ENCODE data around the gene FKBP4.

Gene FKBP4

GRCh38 chr12:2834581-2835491 lies 40.1 kb downstream of the FKBP4 start, which contains the start of gene NRIP2:
TSS of gene NRIP2 (minus strand) at chr12:2835035. CDS start at chr12:2834983, 52 bp downstream.
- no peak; the same call in 2 of the 3 replicates for ATAC-seq (ENCODE audit: insufficient read depth, low read depth)
- no peaks in the 10 kb centered on the region for H3K9me3 ChIP-seq (ENCODE audit: insufficient read depth, low read length, severe bottlenecking)
- H3K27me3 ChIP-seq (ENCODE audit: insufficient read depth, low read length, poor library complexity) = no peaks in the 10 kb centered on the region
- no peaks in the 10 kb centered on the region for H3K4me1 ChIP-seq (ENCODE audit: insufficient read depth, low read length)
- no peak within 1 kb of the TSS for H3K9ac ChIP-seq (ENCODE audit: low read depth, low read length)
- H3K36me3 ChIP-seq (ENCODE audit: insufficient read depth, low read length) = peaks cover 15% of the 10 kb centered on the region; the same call in 1 of the 2 replicates
- DNase-seq = no peak
- H3K4me2 ChIP-seq (ENCODE audit: insufficient read depth, low read length) = no peak within 1 kb of the TSS
- no peak within 1 kb of the TSS for H2AFZ ChIP-seq (ENCODE audit: low read depth, low read length)
- H3K79me2 ChIP-seq (ENCODE audit: insufficient read depth, low read length) = no peaks in the 10 kb centered on the region
- H3K4me3 ChIP-seq (ENCODE audit: low read depth in 1 of 2, low read length in 2 of 2) = no peak within 1 kb of the TSS
- no peaks in the 10 kb centered on the region for H4K20me1 ChIP-seq (ENCODE audit: insufficient read depth, low read length)
- no peak within 1 kb of the TSS for H3K27ac ChIP-seq (ENCODE audit: low read length)
- no peak for TF ChIP-seq EZH2 (IDR thresholded peaks at IDR 0.05; ENCODE audit: borderline replicate concordance, low read depth, low read length, severe bottlenecking)
- TF ChIP-seq, protein P1, sequence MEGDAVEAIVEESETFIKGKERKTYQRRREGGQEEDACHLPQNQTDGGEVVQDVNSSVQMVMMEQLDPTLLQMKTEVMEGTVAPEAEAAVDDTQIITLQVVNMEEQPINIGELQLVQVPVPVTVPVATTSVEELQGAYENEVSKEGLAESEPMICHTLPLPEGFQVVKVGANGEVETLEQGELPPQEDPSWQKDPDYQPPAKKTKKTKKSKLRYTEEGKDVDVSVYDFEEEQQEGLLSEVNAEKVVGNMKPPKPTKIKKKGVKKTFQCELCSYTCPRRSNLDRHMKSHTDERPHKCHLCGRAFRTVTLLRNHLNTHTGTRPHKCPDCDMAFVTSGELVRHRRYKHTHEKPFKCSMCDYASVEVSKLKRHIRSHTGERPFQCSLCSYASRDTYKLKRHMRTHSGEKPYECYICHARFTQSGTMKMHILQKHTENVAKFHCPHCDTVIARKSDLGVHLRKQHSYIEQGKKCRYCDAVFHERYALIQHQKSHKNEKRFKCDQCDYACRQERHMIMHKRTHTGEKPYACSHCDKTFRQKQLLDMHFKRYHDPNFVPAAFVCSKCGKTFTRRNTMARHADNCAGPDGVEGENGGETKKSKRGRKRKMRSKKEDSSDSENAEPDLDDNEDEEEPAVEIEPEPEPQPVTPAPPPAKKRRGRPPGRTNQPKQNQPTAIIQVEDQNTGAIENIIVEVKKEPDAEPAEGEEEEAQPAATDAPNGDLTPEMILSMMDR (IDR thresholded peaks at IDR 0.05; ENCODE audit: borderline replicate concordance, extremely low read depth, low read length, poor library complexity, severe bottlenecking) = no peak

DNA sequence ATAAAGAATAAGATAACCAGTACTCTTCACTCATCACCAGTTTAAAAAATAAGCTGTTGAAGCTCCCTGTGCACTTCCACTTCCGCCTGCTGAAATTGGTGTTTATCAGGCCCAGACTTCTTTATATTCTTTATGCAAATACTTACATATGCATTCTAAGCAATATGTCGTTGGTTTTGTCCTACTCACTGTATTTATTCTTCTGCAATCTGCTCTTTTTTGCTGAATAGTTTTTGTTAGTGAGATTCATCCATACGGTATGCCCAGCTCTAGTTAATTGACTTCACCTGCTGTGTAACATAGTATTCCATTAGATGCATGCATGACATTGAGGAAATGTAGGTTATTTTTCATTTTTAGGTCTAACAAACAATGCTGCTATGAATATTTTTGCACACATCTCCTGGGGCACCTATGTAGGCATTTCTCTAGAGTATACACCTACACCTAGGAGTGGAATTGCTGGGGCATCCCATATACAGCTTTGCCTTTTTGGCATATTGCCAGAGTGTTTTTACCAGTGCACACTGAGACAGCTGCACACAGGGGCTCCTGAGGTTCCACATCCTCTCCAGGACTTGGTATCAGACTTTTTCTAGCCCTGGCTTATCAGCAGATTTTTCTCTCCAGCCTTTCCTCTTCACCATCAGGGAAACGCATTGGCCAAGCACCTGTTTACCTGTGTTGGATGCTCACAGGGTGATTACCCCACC lies 41.1 kb downstream of the FKBP4 start:
- Histone ChIP-seq H3K4me2 (ENCODE audit: insufficient read depth, low read length) (no peak overlapping the region), H3K4me3 (ENCODE audit: low read depth in 1 of 2, low read length in 2 of 2) (no peak overlapping the region), H3K4me1 (ENCODE audit: insufficient read depth, low read length) (no peaks in the 10 kb centered on the region), H3K79me2 (ENCODE audit: insufficient read depth, low read length) (no peaks in the 10 kb centered on the region), H3K27ac (ENCODE audit: low read length) (no peak overlapping the region), H2AFZ (ENCODE audit: low read depth, low read length) (no peak overlapping the region), H3K9ac (ENCODE audit: low read depth, low read length) (no peak overlapping the region), H3K27me3 (ENCODE audit: insufficient read depth, low read length, poor library complexity) (no peaks in the 10 kb centered on the region), H4K20me1 (ENCODE audit: insufficient read depth, low read length) (no peaks in the 10 kb centered on the region), H3K9me3 (ENCODE audit: insufficient read depth, low read length, severe bottlenecking) (no peaks in the 10 kb centered on the region), H3K36me3 (ENCODE audit: insufficient read depth, low read length) (peaks cover 11% of the 10 kb centered on the region; the same call in 1 of the 2 replicates)
- TF ChIP-seq EZH2 (IDR thresholded peaks at IDR 0.05; ENCODE audit: borderline replicate concordance, low read depth, low read length, severe bottlenecking) = no peak
- TF ChIP-seq, protein P1 (IDR thresholded peaks at IDR 0.05; ENCODE audit: borderline replicate concordance, extremely low read depth, low read length, poor library complexity, severe bottlenecking) = no peak
- ATAC-seq (ENCODE audit: insufficient read depth, low read depth) (no peak), DNase-seq (no peak)

DNA sequence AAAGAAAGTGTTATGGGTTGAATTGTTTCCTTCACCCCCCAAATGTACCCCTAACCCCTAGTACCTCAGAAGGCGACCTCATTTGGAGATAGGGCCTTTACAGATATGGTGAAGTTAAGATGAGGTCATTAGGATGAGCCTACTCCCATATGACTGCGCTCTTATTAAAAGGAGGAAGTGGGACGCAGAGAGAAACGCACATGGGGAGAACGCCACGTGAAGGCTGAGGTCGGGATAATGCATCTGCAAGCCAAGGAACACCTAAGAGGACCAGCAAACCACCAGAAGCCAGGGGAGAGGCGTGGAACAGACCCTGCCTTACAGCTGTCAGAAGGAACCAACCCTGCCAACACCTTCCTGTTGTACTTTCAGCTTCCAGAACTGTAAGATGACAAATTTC lies 41.8 kb downstream of the FKBP4 start:
- Histone ChIP-seq H3K27me3 (ENCODE audit: insufficient read depth, low read length, poor library complexity) (no peaks in the 10 kb centered on the region), H2AFZ (ENCODE audit: low read depth, low read length) (no peak overlapping the region), H3K4me1 (ENCODE audit: insufficient read depth, low read length) (no peaks in the 10 kb centered on the region), H3K4me2 (ENCODE audit: insufficient read depth, low read length) (no peak overlapping the region), H3K36me3 (ENCODE audit: insufficient read depth, low read length) (peaks cover 17% of the 10 kb centered on the region; the same call in 1 of the 2 replicates), H3K9ac (ENCODE audit: low read depth, low read length) (no peak overlapping the region), H3K79me2 (ENCODE audit: insufficient read depth, low read length) (no peaks in the 10 kb centered on the region), H3K4me3 (ENCODE audit: low read depth in 1 of 2, low read length in 2 of 2) (no peak overlapping the region), H4K20me1 (ENCODE audit: insufficient read depth, low read length) (no peaks in the 10 kb centered on the region), H3K9me3 (ENCODE audit: insufficient read depth, low read length, severe bottlenecking) (no peaks in the 10 kb centered on the region), H3K27ac (ENCODE audit: low read length) (no peak overlapping the region)
- no peak for TF ChIP-seq EZH2 (IDR thresholded peaks at IDR 0.05; ENCODE audit: borderline replicate concordance, low read depth, low read length, severe bottlenecking)
- TF ChIP-seq, protein P1 (IDR thresholded peaks at IDR 0.05; ENCODE audit: borderline replicate concordance, extremely low read depth, low read length, poor library complexity, severe bottlenecking) = no peak
- DNase-seq = no peak
- no peak for ATAC-seq (ENCODE audit: insufficient read depth, low read depth)
